ENCODE measurements around the gene EFL1.

DNA sequence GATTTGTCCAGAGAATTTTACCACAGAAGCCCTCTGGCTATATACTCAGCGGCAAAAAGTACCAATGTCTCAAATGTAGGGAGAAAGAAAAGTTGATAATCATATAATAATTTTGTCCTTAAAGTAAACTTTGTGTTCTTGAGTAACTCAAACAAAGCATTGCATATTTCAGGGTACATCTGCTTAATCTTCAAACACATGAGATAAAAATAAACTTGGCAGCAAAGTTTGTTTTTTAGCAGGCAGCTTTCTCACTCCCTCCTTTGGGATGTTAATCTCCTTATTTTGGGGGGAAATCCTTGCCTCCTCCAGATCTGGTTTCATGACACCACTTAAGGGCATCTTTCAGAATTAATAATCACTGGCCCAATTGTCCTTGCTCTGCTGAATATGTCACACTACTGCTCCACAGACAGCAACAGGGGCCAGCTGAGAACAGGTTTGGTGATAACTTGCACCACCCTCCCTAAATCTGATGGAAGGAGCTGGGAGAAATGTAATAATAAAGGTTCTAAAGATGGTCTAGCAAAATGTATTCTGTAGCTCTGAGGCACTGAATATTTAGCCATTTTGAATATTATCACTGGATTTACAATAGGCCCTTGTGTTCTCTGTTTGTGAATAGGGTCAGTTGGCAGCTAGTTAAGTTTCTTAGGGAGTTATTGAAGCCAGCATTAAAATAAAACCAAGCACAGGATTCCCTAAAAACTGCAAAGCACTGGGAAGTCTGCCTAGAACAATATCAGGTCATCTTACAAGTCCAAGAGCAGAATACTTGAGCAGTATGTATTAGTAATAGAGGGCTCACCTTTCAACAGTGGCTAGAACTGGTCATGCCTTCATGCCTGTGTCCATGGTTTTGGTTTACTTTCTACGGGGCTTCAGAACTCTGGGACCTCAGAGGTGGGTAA is 79.2 kb downstream of the EFL1 start:
- TF ChIP-seq, protein P1, sequence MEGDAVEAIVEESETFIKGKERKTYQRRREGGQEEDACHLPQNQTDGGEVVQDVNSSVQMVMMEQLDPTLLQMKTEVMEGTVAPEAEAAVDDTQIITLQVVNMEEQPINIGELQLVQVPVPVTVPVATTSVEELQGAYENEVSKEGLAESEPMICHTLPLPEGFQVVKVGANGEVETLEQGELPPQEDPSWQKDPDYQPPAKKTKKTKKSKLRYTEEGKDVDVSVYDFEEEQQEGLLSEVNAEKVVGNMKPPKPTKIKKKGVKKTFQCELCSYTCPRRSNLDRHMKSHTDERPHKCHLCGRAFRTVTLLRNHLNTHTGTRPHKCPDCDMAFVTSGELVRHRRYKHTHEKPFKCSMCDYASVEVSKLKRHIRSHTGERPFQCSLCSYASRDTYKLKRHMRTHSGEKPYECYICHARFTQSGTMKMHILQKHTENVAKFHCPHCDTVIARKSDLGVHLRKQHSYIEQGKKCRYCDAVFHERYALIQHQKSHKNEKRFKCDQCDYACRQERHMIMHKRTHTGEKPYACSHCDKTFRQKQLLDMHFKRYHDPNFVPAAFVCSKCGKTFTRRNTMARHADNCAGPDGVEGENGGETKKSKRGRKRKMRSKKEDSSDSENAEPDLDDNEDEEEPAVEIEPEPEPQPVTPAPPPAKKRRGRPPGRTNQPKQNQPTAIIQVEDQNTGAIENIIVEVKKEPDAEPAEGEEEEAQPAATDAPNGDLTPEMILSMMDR (conservative IDR thresholded peaks at IDR 0.05) = no peak
- no peak for TF ChIP-seq ZFX (IDR thresholded peaks at IDR 0.05)

Measured in C4-2B (cell line).